Measurements from ENCODE around the gene C22orf42.

GRCh38 chr22:32177221-32177765 lies 18.2 kb upstream of the C22orf42 start:
- no peak for TF ChIP-seq POLR2A (IDR thresholded peaks at IDR 0.05)
- TF ChIP-seq CTCF (IDR thresholded peaks at IDR 0.05) = no peak
